GM12878 (cell line): ENCODE results near the gene SFI1. TPM values are rescaled to one million over a fixed set of nuclear protein-coding genes. Genes with fewer than 3 reads are reported as not detected.
A peak's percentile ranks its signal among the peaks of the same experiment; 100 is the strongest.

Experiments used
- BMI1 ChIP-seq: fragments of 450-650 bp; IDR thresholded peaks from 2 replicates; pipeline ENCODE4 v1.6.1; 2016; ENCODE audit warnings: mild to moderate bottlenecking, moderate library complexity, borderline replicate concordance
- CEBPB ChIP-seq, 2 experiments: fragments of 150-350 bp in 1 of 2; IDR thresholded peaks; 2 replicates each; pipeline ENCODE4 v1.6.1; 2012 to 2014; ENCODE audit warnings: low read depth in 2 of 2, low read length in 2 of 2, borderline replicate concordance in 1 of 2, inconsistent platforms in 1 of 2
- DPF2 ChIP-seq: fragments of 450-650 bp; IDR thresholded peaks from 2 replicates; pipeline ENCODE4 v1.6.1; 2017; ENCODE audit warnings: mild to moderate bottlenecking
- ESRRA ChIP-seq: IDR thresholded peaks from 2 replicates; pipeline ENCODE4 v1.6.1; 2012; ENCODE audit warnings: mild to moderate bottlenecking, low read length, improper control_type of control experiment
- EZH2 ChIP-seq: IDR thresholded peaks from 2 replicates; pipeline ENCODE4 v1.6.1; 2012; ENCODE audit warnings: low read depth, mild to moderate bottlenecking, control low read depth, inconsistent platforms, low read length, borderline replicate concordance; ENCODE audit not compliant: control insufficient read depth
- KAT2A ChIP-seq: conservative IDR thresholded peaks from 2 replicates; pipeline ENCODE4 v1.6.1; 2011; ENCODE audit warnings: low read depth, low read length; ENCODE audit not compliant: control insufficient read depth
- MEF2A ChIP-seq: IDR thresholded peaks from 2 replicates; pipeline ENCODE4 v1.6.1; 2011; ENCODE audit warnings: low read depth, mild to moderate bottlenecking, low read length, moderate library complexity; ENCODE audit not compliant: insufficient read depth
- MEF2B ChIP-seq: fragments of 450-650 bp; IDR thresholded peaks from 2 replicates; pipeline ENCODE4 v1.6.1; 2018; ENCODE audit warnings: mild to moderate bottlenecking, moderate library complexity; ENCODE audit not compliant: partially characterized antibody, poor library complexity, severe bottlenecking
- PML ChIP-seq: IDR thresholded peaks from 2 replicates; pipeline ENCODE4 v1.6.1; 2012; ENCODE audit warnings: low read length, inconsistent platforms
- POU2F2 ChIP-seq: IDR thresholded peaks from 3 replicates; pipeline ENCODE4 v1.6.1; 2011; ENCODE audit warnings: low read depth, mild to moderate bottlenecking, low read length, borderline replicate concordance
- RBBP5 ChIP-seq: fragments of 200-600 bp; sonication (generic); conservative IDR thresholded peaks from 2 replicates; pipeline ENCODE4 v1.6.1; 2016
- RUNX3 ChIP-seq: IDR thresholded peaks from 2 replicates; pipeline ENCODE4 v1.6.1; 2012; ENCODE audit warnings: low read length, inconsistent platforms
- SMAD1 ChIP-seq: fragments of 450-650 bp; IDR thresholded peaks from 2 replicates; pipeline ENCODE4 v1.6.1; 2018; ENCODE audit warnings: mild to moderate bottlenecking, low read depth; ENCODE audit not compliant: partially characterized antibody
- SREBF1 ChIP-seq: IDR thresholded peaks from 2 replicates; pipeline ENCODE4 v1.6.1; 2012; ENCODE audit warnings: mild to moderate bottlenecking, low read length
- USF1 ChIP-seq: IDR thresholded peaks from 2 replicates; pipeline ENCODE4 v1.6.1; 2011; ENCODE audit warnings: borderline replicate concordance, low read depth, mild to moderate bottlenecking, moderate library complexity, mixed read lengths, low read length; ENCODE audit not compliant: insufficient read depth; ENCODE audit errors: extremely low read length
- ZBED1 ChIP-seq: IDR thresholded peaks from 2 replicates; pipeline ENCODE4 v1.6.1; 2016; ENCODE audit warnings: borderline replicate concordance
- ZSCAN29 ChIP-seq: fragments of 450-650 bp; IDR thresholded peaks from 2 replicates; pipeline ENCODE4 v1.6.1; 2017; ENCODE audit warnings: mild to moderate bottlenecking, moderate library complexity
- polyA plus RNA-seq, 11 experiments: library from polyadenylated mRNA; depleted of rRNA in 4 of 11; unstranded in 6 of 11; stranded (reverse) in 5 of 11; fragments of >200 nt; fragmentation: Nextera tagmentation in 4 of 11; fragmentation: Illumina TruSeq in 1 of 11; extraction: Ambion mirVana in 4 of 11; extraction: Trizol in 1 of 11; gene quantifications; 1 replicate in 1 of 11; 2 replicates in 10 of 11; pipeline versions ENCODE4 v1.2.1 to v1.2.3, GENCODE V29; 2011 to 2016; ENCODE audit warnings: inconsistent platforms in 2 of 11, missing spikeins in 2 of 11, low read depth in 1 of 11
- total RNA-seq, 4 experiments: library from RNA; depleted of rRNA in 3 of 4; stranded (reverse); fragments of >200 nt in 3 of 4; fragmentation: Illumina TruSeq in 1 of 4; extraction: Trizol in 1 of 4; gene quantifications; 2 replicates each; pipeline versions ENCODE4 v1.2.1 to v1.2.3, GENCODE V29; 2013 to 2021
- TF ChIP-seq, protein P1 (sequence below): IDR thresholded peaks from 2 replicates; pipeline ENCODE4 v1.6.1; 2012; ENCODE audit warnings: low read length, inconsistent platforms
- TF ChIP-seq, protein P2 (sequence below): IDR thresholded peaks from 2 replicates; pipeline ENCODE4 v1.6.1; 2012; ENCODE audit warnings: low read depth, low read length, improper control_type of control experiment
- TF ChIP-seq, protein P3 (sequence below): fragments of 450-650 bp; conservative IDR thresholded peaks from 2 replicates; pipeline ENCODE4 v1.6.1; 2017; ENCODE audit warnings: mild to moderate bottlenecking, moderate library complexity
- TF ChIP-seq, protein P4 (sequence below): fragments of 450-650 bp; IDR thresholded peaks from 2 replicates; pipeline ENCODE4 v1.6.1; 2017; ENCODE audit warnings: low read depth, mild to moderate bottlenecking, moderate library complexity

Gene SFI1
- total and polyA plus RNA-seq, 10 of the 15 experiments (the other 5 are each of a cell fraction or from before 2014, with no cell fraction given), result 6.3 to 70.1 (median 30.4) TPM

GRCh38 chr22:31489632-31490495, 6.5 kb upstream of the SFI1 start, which contains the start of gene EIF4ENIF1 (continued):
- TF ChIP-seq ZBED1 (no peak; the same call in 1 of the 2 replicates), KAT2A (no peak), POU2F2 (peak; percentile 58; the same call in 2 of the 3 replicates), SMAD1 (no peak), BMI1 (no peak), MEF2A (0 out of 2 replicates have a peak, but pooled peaks have one; percentile 3), USF1 (no peak), PML (no peak), ZSCAN29 (peak; percentile 65; the same call in 1 of the 2 replicates), CEBPB (IDR thresholded peaks at IDR 0.05; ENCODE audit: borderline replicate concordance in 1 of 2, low read depth in 2 of 2, low read length in 2 of 2) (no peak), MEF2B (no peak), ESRRA (no peak), EZH2 (no peak), RUNX3 (no peak; the same call in 1 of the 2 replicates), RBBP5 (no peak), SREBF1 (no peak), DPF2 (peak; percentile 88)
- TF ChIP-seq, protein P1, sequence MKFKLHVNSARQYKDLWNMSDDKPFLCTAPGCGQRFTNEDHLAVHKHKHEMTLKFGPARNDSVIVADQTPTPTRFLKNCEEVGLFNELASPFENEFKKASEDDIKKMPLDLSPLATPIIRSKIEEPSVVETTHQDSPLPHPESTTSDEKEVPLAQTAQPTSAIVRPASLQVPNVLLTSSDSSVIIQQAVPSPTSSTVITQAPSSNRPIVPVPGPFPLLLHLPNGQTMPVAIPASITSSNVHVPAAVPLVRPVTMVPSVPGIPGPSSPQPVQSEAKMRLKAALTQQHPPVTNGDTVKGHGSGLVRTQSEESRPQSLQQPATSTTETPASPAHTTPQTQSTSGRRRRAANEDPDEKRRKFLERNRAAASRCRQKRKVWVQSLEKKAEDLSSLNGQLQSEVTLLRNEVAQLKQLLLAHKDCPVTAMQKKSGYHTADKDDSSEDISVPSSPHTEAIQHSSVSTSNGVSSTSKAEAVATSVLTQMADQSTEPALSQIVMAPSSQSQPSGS, result no peak
- TF ChIP-seq, protein P2, sequence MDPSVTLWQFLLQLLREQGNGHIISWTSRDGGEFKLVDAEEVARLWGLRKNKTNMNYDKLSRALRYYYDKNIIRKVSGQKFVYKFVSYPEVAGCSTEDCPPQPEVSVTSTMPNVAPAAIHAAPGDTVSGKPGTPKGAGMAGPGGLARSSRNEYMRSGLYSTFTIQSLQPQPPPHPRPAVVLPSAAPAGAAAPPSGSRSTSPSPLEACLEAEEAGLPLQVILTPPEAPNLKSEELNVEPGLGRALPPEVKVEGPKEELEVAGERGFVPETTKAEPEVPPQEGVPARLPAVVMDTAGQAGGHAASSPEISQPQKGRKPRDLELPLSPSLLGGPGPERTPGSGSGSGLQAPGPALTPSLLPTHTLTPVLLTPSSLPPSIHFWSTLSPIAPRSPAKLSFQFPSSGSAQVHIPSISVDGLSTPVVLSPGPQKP, result peak; percentile 50; the same call in 1 of the 2 replicates
- TF ChIP-seq, protein P3, sequence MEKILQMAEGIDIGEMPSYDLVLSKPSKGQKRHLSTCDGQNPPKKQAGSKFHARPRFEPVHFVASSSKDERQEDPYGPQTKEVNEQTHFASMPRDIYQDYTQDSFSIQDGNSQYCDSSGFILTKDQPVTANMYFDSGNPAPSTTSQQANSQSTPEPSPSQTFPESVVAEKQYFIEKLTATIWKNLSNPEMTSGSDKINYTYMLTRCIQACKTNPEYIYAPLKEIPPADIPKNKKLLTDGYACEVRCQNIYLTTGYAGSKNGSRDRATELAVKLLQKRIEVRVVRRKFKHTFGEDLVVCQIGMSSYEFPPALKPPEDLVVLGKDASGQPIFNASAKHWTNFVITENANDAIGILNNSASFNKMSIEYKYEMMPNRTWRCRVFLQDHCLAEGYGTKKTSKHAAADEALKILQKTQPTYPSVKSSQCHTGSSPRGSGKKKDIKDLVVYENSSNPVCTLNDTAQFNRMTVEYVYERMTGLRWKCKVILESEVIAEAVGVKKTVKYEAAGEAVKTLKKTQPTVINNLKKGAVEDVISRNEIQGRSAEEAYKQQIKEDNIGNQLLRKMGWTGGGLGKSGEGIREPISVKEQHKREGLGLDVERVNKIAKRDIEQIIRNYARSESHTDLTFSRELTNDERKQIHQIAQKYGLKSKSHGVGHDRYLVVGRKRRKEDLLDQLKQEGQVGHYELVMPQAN, result peak; percentile 85; the same call in 1 of the 2 replicates
- TF ChIP-seq, protein P4, sequence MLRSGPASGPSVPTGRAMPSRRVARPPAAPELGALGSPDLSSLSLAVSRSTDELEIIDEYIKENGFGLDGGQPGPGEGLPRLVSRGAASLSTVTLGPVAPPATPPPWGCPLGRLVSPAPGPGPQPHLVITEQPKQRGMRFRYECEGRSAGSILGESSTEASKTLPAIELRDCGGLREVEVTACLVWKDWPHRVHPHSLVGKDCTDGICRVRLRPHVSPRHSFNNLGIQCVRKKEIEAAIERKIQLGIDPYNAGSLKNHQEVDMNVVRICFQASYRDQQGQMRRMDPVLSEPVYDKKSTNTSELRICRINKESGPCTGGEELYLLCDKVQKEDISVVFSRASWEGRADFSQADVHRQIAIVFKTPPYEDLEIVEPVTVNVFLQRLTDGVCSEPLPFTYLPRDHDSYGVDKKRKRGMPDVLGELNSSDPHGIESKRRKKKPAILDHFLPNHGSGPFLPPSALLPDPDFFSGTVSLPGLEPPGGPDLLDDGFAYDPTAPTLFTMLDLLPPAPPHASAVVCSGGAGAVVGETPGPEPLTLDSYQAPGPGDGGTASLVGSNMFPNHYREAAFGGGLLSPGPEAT, result no peak
